OCI-LY1 (cell line): ENCODE results near the gene KCNT1.

Source experiments
- H2AFZ ChIP-seq: fragments of 200-600 bp; sonication (generic), shearing (Covaris generic); 2 replicates; pipeline ENCODE4 v1.6.0; 2014; ENCODE audit warnings: antibody characterized with exemption, mild to moderate bottlenecking, low read length
- H3F3A ChIP-seq: fragments of 200-600 bp; sonication (generic), shearing (Covaris generic); 2 replicates; pipeline ENCODE4 v1.6.0; 2014; ENCODE audit warnings: mild to moderate bottlenecking, antibody characterized with exemption, low read length, moderate library complexity; ENCODE audit not compliant: insufficient read depth
- H3K27ac ChIP-seq: fragments of 200-600 bp; sonication (generic); 2 replicates; pipeline ENCODE4 v1.5.1; 2014; ENCODE audit warnings: low read length, mixed run types, mild to moderate bottlenecking, low read depth; ENCODE audit not compliant: poor library complexity, severe bottlenecking
- H3K27me3 ChIP-seq: fragments of 200-600 bp; sonication (generic); 2 replicates; pipeline ENCODE4 v1.6.0; 2014; ENCODE audit warnings: antibody characterized with exemption, mild to moderate bottlenecking, low read length, moderate library complexity; ENCODE audit not compliant: insufficient read depth
- H3K36me3 ChIP-seq: fragments of 200-600 bp; sonication (generic); 2 replicates; pipeline ENCODE4 v1.6.1; 2014; ENCODE audit warnings: mild to moderate bottlenecking, antibody characterized with exemption, low read length, moderate library complexity, mixed read lengths; ENCODE audit not compliant: insufficient read depth
- H3K4me1 ChIP-seq: fragments of 200-600 bp; sonication (generic); 2 replicates; pipeline ENCODE4 v1.5.1; 2014; ENCODE audit warnings: mild to moderate bottlenecking, low read length, moderate library complexity; ENCODE audit not compliant: insufficient read depth, severe bottlenecking
- H3K4me2 ChIP-seq: fragments of 200-600 bp; sonication (generic), shearing (Covaris generic); 2 replicates; pipeline ENCODE4 v1.6.1; 2014; ENCODE audit warnings: low read length
- H3K4me3 ChIP-seq: fragments of 200-600 bp; sonication (generic); 2 replicates; pipeline ENCODE4 v1.5.1; 2014; ENCODE audit warnings: low read length, low read depth, mild to moderate bottlenecking, mixed read lengths; ENCODE audit not compliant: poor library complexity, severe bottlenecking
- H3K79me2 ChIP-seq: fragments of 200-600 bp; shearing (Covaris generic); 2 replicates; pipeline ENCODE4 v1.6.1; 2016; ENCODE audit warnings: mixed run types, low read length, mixed read lengths; ENCODE audit not compliant: insufficient read depth
- H3K9ac ChIP-seq: fragments of 200-600 bp; sonication (generic), shearing (Covaris generic); 2 replicates; pipeline ENCODE4 v1.6.1; 2014; ENCODE audit warnings: mild to moderate bottlenecking, low read length, mixed read lengths
- H3K9me2 ChIP-seq: fragments of 200-600 bp; sonication (generic), shearing (Covaris generic); 2 replicates; pipeline ENCODE4 v1.6.1; 2014; ENCODE audit warnings: low read depth, mild to moderate bottlenecking, low read length, mixed read lengths
- H3K9me3 ChIP-seq: fragments of 200-600 bp; shearing (Covaris generic); 2 replicates; pipeline ENCODE4 v1.6.1; 2014; ENCODE audit warnings: low read length, mixed read lengths
- H4K20me1 ChIP-seq: fragments of 200-600 bp; sonication (generic), shearing (Covaris generic); 2 replicates; pipeline ENCODE4 v1.6.0; 2016; ENCODE audit warnings: mild to moderate bottlenecking, low read length; ENCODE audit not compliant: insufficient read depth
- EZH2 ChIP-seq: fragments of 200-600 bp; sonication (generic), shearing (Covaris generic); IDR thresholded peaks from 2 replicates; pipeline ENCODE4 v1.8.0; 2017; ENCODE audit warnings: borderline replicate concordance, mixed run types, mild to moderate bottlenecking, antibody characterized with exemption, low read length, moderate library complexity, mixed read lengths
- TF ChIP-seq, protein P1 (sequence below): fragments of 200-600 bp; sonication (generic), shearing (Covaris generic); IDR thresholded peaks from 2 replicates; pipeline ENCODE4 v1.5.1; 2017; ENCODE audit warnings: mild to moderate bottlenecking, antibody characterized with exemption, low read length, moderate library complexity, mixed read lengths

Gene KCNT1

DNA sequence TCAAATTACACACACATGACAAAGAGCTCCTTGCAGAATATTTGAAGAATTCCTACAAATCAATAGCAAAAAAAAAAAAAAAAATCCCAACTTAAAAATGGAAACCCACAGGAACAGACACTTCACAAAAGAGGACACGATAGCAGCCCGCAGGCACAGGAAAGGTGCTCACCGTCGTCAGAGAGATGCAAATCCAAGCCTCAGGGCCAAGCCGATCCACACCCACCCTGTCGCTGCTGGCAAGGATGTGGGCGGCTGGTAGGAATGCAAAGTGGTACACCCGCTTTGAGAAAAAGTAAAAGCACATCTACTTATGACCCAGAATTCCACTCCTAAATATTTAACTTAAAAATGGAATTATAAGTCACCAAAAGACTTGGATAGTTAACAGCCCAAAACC is 28.0 kb upstream of the KCNT1 start:
- Histone ChIP-seq H3K36me3 (no peaks in the 10 kb centered on the region), H3K9me3 (no peaks in the 10 kb centered on the region), H3K27me3 (no peaks in the 10 kb centered on the region; the same call in 1 of the 2 replicates), H3K4me2 (no peak overlapping the region), H3K4me1 (no peaks in the 10 kb centered on the region), H3F3A (no peaks in the 10 kb centered on the region), H3K27ac (no peak overlapping the region), H3K9ac (no peak overlapping the region), H3K4me3 (no peak overlapping the region), H4K20me1 (no peaks in the 10 kb centered on the region), H3K9me2 (no peaks in the 10 kb centered on the region), H3K79me2 (no peaks in the 10 kb centered on the region), H2AFZ (no peak overlapping the region)
- no peak for TF ChIP-seq EZH2
- TF ChIP-seq, protein P1, sequence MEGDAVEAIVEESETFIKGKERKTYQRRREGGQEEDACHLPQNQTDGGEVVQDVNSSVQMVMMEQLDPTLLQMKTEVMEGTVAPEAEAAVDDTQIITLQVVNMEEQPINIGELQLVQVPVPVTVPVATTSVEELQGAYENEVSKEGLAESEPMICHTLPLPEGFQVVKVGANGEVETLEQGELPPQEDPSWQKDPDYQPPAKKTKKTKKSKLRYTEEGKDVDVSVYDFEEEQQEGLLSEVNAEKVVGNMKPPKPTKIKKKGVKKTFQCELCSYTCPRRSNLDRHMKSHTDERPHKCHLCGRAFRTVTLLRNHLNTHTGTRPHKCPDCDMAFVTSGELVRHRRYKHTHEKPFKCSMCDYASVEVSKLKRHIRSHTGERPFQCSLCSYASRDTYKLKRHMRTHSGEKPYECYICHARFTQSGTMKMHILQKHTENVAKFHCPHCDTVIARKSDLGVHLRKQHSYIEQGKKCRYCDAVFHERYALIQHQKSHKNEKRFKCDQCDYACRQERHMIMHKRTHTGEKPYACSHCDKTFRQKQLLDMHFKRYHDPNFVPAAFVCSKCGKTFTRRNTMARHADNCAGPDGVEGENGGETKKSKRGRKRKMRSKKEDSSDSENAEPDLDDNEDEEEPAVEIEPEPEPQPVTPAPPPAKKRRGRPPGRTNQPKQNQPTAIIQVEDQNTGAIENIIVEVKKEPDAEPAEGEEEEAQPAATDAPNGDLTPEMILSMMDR, result no peak

GRCh38 chr9:135674977-135675376 is 27.0 kb upstream of the KCNT1 start:
- Histone ChIP-seq H4K20me1 (no peaks in the 10 kb centered on the region), H3K9me2 (no peaks in the 10 kb centered on the region), H2AFZ (no peak overlapping the region), H3K4me2 (no peak overlapping the region), H3K27ac (no peak overlapping the region), H3K4me1 (no peaks in the 10 kb centered on the region), H3K79me2 (no peaks in the 10 kb centered on the region), H3F3A (no peaks in the 10 kb centered on the region), H3K27me3 (no peaks in the 10 kb centered on the region; the same call in 1 of the 2 replicates), H3K9me3 (no peaks in the 10 kb centered on the region), H3K9ac (no peak overlapping the region), H3K36me3 (no peaks in the 10 kb centered on the region), H3K4me3 (no peak overlapping the region)
- TF ChIP-seq, protein P1, result no peak

- Histone ChIP-seq H3K4me2 (no peak overlapping the region), H3K27ac (no peak overlapping the region)
Observed at GRCh38 chr9:135676891-135677290, 25.1 kb upstream of the KCNT1 start.

More at GRCh38 chr9:135676891-135677290, 25.1 kb upstream of the KCNT1 start:
- H3F3A ChIP-seq, result no peaks in the 10 kb centered on the region
- H4K20me1 ChIP-seq, result no peaks in the 10 kb centered on the region
- no peaks in the 10 kb centered on the region for H3K9me3 ChIP-seq
- H3K36me3 ChIP-seq, result no peaks in the 10 kb centered on the region
- no peaks in the 10 kb centered on the region for H3K4me1 ChIP-seq
- no peak overlapping the region for H3K9ac ChIP-seq
- H3K4me3 ChIP-seq, result no peak overlapping the region
- no peaks in the 10 kb centered on the region for H3K9me2 ChIP-seq
- no peak for TF ChIP-seq EZH2
- TF ChIP-seq, protein P1, result no peak
- H2AFZ ChIP-seq, result no peak overlapping the region
- no peaks in the 10 kb centered on the region for H3K79me2 ChIP-seq
- no peaks in the 10 kb centered on the region for H3K27me3 ChIP-seq
